ENCODE data around the gene ESYT1.

ESYT1 gene, protein sequence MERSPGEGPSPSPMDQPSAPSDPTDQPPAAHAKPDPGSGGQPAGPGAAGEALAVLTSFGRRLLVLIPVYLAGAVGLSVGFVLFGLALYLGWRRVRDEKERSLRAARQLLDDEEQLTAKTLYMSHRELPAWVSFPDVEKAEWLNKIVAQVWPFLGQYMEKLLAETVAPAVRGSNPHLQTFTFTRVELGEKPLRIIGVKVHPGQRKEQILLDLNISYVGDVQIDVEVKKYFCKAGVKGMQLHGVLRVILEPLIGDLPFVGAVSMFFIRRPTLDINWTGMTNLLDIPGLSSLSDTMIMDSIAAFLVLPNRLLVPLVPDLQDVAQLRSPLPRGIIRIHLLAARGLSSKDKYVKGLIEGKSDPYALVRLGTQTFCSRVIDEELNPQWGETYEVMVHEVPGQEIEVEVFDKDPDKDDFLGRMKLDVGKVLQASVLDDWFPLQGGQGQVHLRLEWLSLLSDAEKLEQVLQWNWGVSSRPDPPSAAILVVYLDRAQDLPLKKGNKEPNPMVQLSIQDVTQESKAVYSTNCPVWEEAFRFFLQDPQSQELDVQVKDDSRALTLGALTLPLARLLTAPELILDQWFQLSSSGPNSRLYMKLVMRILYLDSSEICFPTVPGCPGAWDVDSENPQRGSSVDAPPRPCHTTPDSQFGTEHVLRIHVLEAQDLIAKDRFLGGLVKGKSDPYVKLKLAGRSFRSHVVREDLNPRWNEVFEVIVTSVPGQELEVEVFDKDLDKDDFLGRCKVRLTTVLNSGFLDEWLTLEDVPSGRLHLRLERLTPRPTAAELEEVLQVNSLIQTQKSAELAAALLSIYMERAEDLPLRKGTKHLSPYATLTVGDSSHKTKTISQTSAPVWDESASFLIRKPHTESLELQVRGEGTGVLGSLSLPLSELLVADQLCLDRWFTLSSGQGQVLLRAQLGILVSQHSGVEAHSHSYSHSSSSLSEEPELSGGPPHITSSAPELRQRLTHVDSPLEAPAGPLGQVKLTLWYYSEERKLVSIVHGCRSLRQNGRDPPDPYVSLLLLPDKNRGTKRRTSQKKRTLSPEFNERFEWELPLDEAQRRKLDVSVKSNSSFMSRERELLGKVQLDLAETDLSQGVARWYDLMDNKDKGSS
- total RNA-seq = 305 to 359 (median 354) reads per million in 3 donors

DNA sequence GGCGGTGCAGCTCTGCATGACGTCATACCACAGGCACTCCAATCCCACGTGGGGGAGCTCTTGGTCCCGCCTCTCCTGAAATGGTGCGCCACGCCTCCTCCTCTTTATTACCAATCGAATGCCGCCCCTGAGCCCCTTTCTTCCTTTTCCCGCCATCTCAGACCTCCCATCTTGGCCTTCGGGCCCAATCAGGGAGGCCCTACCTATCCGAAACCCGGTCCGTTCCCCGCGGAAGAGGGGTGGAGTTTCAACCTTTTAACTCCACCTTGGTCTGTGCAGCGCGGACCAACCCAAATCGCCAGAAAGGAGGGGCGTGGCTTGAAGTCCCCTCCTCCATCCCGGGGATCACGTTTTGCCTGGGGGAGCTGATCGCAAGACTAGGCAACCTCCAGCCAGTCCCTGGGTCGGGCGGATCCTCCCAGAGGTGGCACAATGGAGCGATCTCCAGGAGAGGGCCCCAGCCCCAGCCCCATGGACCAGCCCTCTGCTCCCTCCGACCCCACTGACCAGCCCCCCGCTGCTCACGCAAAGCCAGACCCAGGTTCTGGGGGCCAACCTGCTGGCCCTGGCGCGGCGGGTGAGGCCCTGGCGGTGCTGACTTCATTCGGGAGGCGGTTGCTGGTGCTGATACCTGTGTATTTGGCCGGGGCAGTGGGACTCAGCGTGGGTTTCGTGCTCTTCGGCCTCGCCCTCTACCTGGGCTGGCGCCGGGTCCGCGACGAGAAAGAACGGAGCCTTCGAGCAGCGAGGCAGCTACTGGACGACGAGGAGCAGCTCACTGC lies at the start of gene ESYT1:
Gene ESYT1 (plus strand): TSS at position 380 of the 782 bp plus-strand sequence. CDS start 53 bp downstream, at position 433.
- Histone ChIP-seq H3K36me3 (ENCODE audit: control insufficient read depth, insufficient read depth, low read length) (peaks cover 30% of the 10 kb centered on the region), H3K4me1 (ENCODE audit: control insufficient read depth, insufficient read depth, low read length, poor library complexity, severe bottlenecking) (peaks cover 34% of the 10 kb centered on the region), H3K27ac (ENCODE audit: insufficient read depth, low read length, poor library complexity, severe bottlenecking) (peak within 1 kb of the TSS; percentile 76), H3K4me3 (ENCODE audit: insufficient read depth, low read depth, low read length, poor library complexity, severe bottlenecking) (peak within 1 kb of the TSS; percentile 71), H3K27me3 (replicated peaks; ENCODE audit: control insufficient read depth, insufficient read depth, low read length, poor library complexity, severe bottlenecking) (no peaks in the 10 kb centered on the region), H3K9me3 (ENCODE audit: control insufficient read depth, low read length) (no peaks in the 10 kb centered on the region)
- DNase-seq = peak; percentile 97 to 99 (median 98)

DNA sequence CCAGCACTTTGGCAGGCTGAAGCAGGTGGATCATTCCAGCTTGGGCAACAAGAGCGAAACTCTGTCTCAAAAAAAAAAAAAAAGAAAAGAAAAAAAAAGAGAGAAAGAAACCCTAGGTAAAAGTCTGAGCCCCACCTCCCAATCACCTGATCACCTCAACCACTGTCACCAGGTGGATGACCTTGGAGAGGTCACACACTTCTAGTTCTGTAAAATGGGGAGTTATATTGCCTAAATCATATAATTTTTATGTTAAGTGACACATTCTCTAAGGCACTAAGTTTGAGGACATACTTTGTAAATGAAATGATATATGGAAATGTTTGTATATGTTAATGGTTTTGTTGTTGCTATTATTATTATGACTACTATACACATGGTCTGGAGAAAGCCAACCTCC lies 49.6 kb upstream of the ESYT1 start:
- H3K27me3 ChIP-seq (replicated peaks; ENCODE audit: control insufficient read depth, insufficient read depth, low read length, poor library complexity, severe bottlenecking) = no peaks in the 10 kb centered on the region
- no peaks in the 10 kb centered on the region for H3K36me3 ChIP-seq (ENCODE audit: control insufficient read depth, insufficient read depth, low read length)
- no peak overlapping the region for H3K27ac ChIP-seq (ENCODE audit: insufficient read depth, low read length, poor library complexity, severe bottlenecking)
- H3K4me3 ChIP-seq (ENCODE audit: insufficient read depth, low read depth, low read length, poor library complexity, severe bottlenecking) = no peak overlapping the region
- H3K4me1 ChIP-seq (ENCODE audit: control insufficient read depth, insufficient read depth, low read length, poor library complexity, severe bottlenecking) = peaks cover 17% of the 10 kb centered on the region
- DNase-seq = no peak
- H3K9me3 ChIP-seq (ENCODE audit: control insufficient read depth, low read length) = no peaks in the 10 kb centered on the region

DNA sequence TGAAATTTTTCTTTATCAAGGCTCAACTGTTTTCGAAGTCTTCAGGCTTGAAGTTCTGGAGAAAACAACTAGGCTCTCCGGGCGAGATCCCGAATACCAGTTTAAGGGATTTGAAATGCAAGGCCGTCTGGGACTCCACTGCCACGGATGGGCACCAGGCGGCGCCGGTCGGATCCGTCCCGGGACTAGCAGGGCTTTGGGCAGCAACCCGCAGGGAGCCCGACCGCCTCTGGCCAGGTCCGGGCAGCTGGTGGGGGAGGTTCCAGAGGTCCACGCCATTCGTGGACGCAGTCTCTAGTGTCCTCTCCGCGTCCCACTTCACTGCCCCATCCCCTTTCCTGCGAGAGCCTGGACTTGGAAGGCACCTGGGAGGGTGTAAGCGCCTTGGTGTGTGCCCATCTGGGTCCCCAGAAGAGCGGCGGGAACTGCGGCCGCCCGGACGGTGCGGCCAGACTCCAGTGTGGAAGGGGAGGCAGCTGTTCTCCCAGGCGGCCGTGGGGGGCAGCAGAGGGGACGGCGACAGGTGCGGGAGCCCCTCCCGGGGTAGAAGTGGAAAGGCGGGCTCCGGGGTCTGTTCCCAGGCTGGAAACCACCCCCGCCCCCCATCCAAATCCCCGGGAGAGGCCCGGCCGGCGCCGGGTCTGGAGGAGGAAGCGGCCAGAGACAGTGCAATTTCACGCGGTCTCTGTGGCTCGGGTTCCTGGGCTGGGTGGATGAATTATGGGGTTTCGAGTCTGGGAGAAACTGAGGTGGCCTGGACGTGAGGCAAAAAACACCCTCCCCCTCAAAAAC lies 48.9 kb upstream of the ESYT1 start:
- Histone ChIP-seq H3K4me3 (ENCODE audit: insufficient read depth, low read depth, low read length, poor library complexity, severe bottlenecking) (peak overlapping the region; percentile 66), H3K9me3 (ENCODE audit: control insufficient read depth, low read length) (no peaks in the 10 kb centered on the region), H3K4me1 (ENCODE audit: control insufficient read depth, insufficient read depth, low read length, poor library complexity, severe bottlenecking) (peaks cover 17% of the 10 kb centered on the region), H3K27me3 (replicated peaks; ENCODE audit: control insufficient read depth, insufficient read depth, low read length, poor library complexity, severe bottlenecking) (no peaks in the 10 kb centered on the region), H3K36me3 (ENCODE audit: control insufficient read depth, insufficient read depth, low read length) (no peaks in the 10 kb centered on the region), H3K27ac (ENCODE audit: insufficient read depth, low read length, poor library complexity, severe bottlenecking) (no peak overlapping the region)
- peak in 2 of 3 donors; percentile 15 to 39 for DNase-seq

DNA sequence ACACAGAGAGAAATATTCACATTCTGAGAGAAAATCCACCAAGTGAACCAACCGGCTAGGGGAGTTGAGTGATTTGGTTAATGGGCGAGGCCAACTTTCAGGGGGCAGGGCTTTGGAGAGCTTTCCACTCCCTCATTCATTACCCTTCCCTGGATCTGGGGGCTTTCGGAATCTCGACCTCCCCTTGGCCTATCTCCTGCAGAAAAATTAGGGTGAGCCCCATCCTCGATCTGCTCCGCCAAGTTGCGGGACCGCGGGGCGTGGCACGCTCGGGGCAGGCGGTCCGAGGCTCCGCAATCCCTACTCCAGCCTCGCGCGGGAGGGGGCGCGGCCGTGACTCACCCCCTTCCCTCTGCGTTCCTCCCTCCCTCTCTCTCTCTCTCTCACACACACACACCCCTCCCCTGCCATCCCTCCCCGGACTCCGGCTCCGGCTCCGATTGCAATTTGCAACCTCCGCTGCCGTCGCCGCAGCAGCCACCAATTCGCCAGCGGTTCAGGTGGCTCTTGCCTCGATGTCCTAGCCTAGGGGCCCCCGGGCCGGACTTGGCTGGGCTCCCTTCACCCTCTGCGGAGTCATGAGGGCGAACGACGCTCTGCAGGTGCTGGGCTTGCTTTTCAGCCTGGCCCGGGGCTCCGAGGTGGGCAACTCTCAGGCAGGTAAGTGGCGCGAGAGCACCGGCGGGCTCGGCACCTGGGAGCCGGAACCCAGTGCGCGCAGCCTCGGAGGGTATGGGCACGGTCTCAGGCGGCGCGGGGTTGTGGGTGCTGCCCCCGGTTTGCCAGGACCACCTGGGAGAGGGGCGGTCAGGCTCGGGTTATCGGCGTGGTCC lies 48.1 kb upstream of the ESYT1 start, which contains the start of gene ERBB3:
Gene ERBB3 (plus strand): TSS at position 443 of the 833 bp plus-strand sequence. CDS start 136 bp downstream, at position 579.
- no peaks in the 10 kb centered on the region for H3K36me3 ChIP-seq (ENCODE audit: control insufficient read depth, insufficient read depth, low read length)
- no peaks in the 10 kb centered on the region for H3K9me3 ChIP-seq (ENCODE audit: control insufficient read depth, low read length)
- peaks cover 17% of the 10 kb centered on the region for H3K4me1 ChIP-seq (ENCODE audit: control insufficient read depth, insufficient read depth, low read length, poor library complexity, severe bottlenecking)
- H3K27me3 ChIP-seq (replicated peaks; ENCODE audit: control insufficient read depth, insufficient read depth, low read length, poor library complexity, severe bottlenecking) = no peaks in the 10 kb centered on the region
- DNase-seq = peak; percentile 47 to 59 (median 51)
- peak within 1 kb of the TSS; percentile 66 for H3K4me3 ChIP-seq (ENCODE audit: insufficient read depth, low read depth, low read length, poor library complexity, severe bottlenecking)
- peak within 1 kb of the TSS; percentile 22 for H3K27ac ChIP-seq (ENCODE audit: insufficient read depth, low read length, poor library complexity, severe bottlenecking)

- no peaks in the 10 kb centered on the region for H3K27me3 ChIP-seq (replicated peaks; ENCODE audit: control insufficient read depth, insufficient read depth, low read length, poor library complexity, severe bottlenecking)
- H3K27ac ChIP-seq (ENCODE audit: insufficient read depth, low read length, poor library complexity, severe bottlenecking) = peak overlapping the region; percentile 22
- peak overlapping the region; percentile 66 for H3K4me3 ChIP-seq (ENCODE audit: insufficient read depth, low read depth, low read length, poor library complexity, severe bottlenecking)
- no peaks in the 10 kb centered on the region for H3K9me3 ChIP-seq (ENCODE audit: control insufficient read depth, low read length)
- no peak for DNase-seq
- no peaks in the 10 kb centered on the region for H3K36me3 ChIP-seq (ENCODE audit: control insufficient read depth, insufficient read depth, low read length)
- peaks cover 17% of the 10 kb centered on the region for H3K4me1 ChIP-seq (ENCODE audit: control insufficient read depth, insufficient read depth, low read length, poor library complexity, severe bottlenecking)
Measured at GRCh38 chr12:56080556-56081138, 47.4 kb upstream of the ESYT1 start.

- DNase-seq = no peak
- no peak overlapping the region for H3K27ac ChIP-seq (ENCODE audit: insufficient read depth, low read length, poor library complexity, severe bottlenecking)
- peaks cover 17% of the 10 kb centered on the region for H3K4me1 ChIP-seq (ENCODE audit: control insufficient read depth, insufficient read depth, low read length, poor library complexity, severe bottlenecking)
Measured at GRCh38 chr12:56081393-56082347, 46.4 kb upstream of the ESYT1 start.

GRCh38 chr12:56082382-56082781 lies 45.7 kb upstream of the ESYT1 start:
- Histone ChIP-seq H3K4me1 (ENCODE audit: control insufficient read depth, insufficient read depth, low read length, poor library complexity, severe bottlenecking) (peaks cover 17% of the 10 kb centered on the region), H3K27me3 (replicated peaks; ENCODE audit: control insufficient read depth, insufficient read depth, low read length, poor library complexity, severe bottlenecking) (no peaks in the 10 kb centered on the region), H3K36me3 (ENCODE audit: control insufficient read depth, insufficient read depth, low read length) (no peaks in the 10 kb centered on the region), H3K27ac (ENCODE audit: insufficient read depth, low read length, poor library complexity, severe bottlenecking) (no peak overlapping the region), H3K9me3 (ENCODE audit: control insufficient read depth, low read length) (no peaks in the 10 kb centered on the region), H3K4me3 (ENCODE audit: insufficient read depth, low read depth, low read length, poor library complexity, severe bottlenecking) (no peak overlapping the region)
- DNase-seq = no peak

More at GRCh38 chr12:56081393-56082347, 46.4 kb upstream of the ESYT1 start:
- Histone ChIP-seq H3K4me3 (ENCODE audit: insufficient read depth, low read depth, low read length, poor library complexity, severe bottlenecking) (no peak overlapping the region), H3K36me3 (ENCODE audit: control insufficient read depth, insufficient read depth, low read length) (no peaks in the 10 kb centered on the region), H3K27me3 (replicated peaks; ENCODE audit: control insufficient read depth, insufficient read depth, low read length, poor library complexity, severe bottlenecking) (no peaks in the 10 kb centered on the region), H3K9me3 (ENCODE audit: control insufficient read depth, low read length) (no peaks in the 10 kb centered on the region)
